ENCODE measurements around the gene LAYN. TPM values are rescaled to one million over a fixed set of nuclear protein-coding genes. Genes with fewer than 3 reads are reported as not detected.

The LAYN gene
- total and polyA plus RNA-seq, 2 donors from 2014 or later, result 4.8 to 7.6 TPM

DNA sequence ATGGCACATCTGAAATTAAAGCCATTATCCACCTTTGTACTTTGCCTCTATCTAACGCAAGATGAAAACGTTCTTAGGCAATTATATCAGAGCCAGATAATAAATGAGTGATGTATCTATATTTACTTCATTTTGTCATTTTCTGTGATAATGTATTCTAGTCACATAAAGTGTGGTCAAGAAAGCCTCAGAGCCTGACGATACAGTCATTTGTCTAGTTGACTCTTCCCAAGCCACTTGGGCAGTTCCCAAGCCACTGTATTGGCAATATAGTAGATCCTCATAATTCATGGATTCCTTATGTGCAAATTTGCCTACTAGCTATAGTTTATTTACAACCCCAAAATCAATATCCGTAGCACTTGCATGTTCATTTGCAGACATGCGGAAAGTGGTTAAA is 18.1 kb upstream of the LAYN start:
- DNase-seq (no peak), FAIRE-seq (no peak)
- no peaks in the 10 kb centered on the region for H3K4me1 ChIP-seq (ENCODE audit: control insufficient read depth in 2 of 3, insufficient read depth in 2 of 3, low read depth in 1 of 3, low read length in 3 of 3)
- intact Hi-C loops (cut with DNase I), result no loop called here
- H3K4me3 ChIP-seq (ENCODE audit: low read length in 3 of 3), result no peak overlapping the region
- no peaks in the 10 kb centered on the region for H3K9me3 ChIP-seq (ENCODE audit: control insufficient read depth in 2 of 3, insufficient read depth in 1 of 3, low read length in 3 of 3)
- no peak overlapping the region for H3K9ac ChIP-seq (ENCODE audit: low read length in 3 of 3)
- no peaks in the 10 kb centered on the region for H3K27me3 ChIP-seq (ENCODE audit: control insufficient read depth, insufficient read depth, low read length)
- H3K27ac ChIP-seq (ENCODE audit: low read depth in 2 of 2, low read length in 2 of 2), result no peak overlapping the region
- TF ChIP-seq, protein P1, sequence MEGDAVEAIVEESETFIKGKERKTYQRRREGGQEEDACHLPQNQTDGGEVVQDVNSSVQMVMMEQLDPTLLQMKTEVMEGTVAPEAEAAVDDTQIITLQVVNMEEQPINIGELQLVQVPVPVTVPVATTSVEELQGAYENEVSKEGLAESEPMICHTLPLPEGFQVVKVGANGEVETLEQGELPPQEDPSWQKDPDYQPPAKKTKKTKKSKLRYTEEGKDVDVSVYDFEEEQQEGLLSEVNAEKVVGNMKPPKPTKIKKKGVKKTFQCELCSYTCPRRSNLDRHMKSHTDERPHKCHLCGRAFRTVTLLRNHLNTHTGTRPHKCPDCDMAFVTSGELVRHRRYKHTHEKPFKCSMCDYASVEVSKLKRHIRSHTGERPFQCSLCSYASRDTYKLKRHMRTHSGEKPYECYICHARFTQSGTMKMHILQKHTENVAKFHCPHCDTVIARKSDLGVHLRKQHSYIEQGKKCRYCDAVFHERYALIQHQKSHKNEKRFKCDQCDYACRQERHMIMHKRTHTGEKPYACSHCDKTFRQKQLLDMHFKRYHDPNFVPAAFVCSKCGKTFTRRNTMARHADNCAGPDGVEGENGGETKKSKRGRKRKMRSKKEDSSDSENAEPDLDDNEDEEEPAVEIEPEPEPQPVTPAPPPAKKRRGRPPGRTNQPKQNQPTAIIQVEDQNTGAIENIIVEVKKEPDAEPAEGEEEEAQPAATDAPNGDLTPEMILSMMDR (IDR thresholded peaks at IDR 0.05; ENCODE audit: borderline replicate concordance, extremely low read depth, insufficient read depth), result no peak
- H3K36me3 ChIP-seq (ENCODE audit: control insufficient read depth in 2 of 3, insufficient read depth in 3 of 3, low read length in 3 of 3), result no peaks in the 10 kb centered on the region

DNA sequence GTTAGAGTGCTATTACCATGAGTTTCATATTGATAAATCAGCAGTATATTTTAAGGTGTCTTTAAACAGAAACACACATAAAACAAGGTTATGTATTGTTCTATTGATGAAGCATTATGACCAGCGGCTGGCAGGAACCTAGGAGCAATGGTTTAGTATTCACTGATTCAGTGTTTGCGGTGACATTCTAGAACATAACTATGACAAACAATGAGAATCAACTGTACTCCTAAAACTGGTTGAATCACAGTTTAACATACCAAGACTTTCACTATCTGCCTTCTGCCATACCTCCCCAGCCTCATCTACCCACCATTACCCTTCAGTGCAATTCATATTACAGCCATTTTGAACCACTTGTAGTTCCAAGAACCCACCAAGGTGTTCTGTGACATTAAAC is 17.2 kb upstream of the LAYN start:
- no peak for DNase-seq
- H3K27me3 ChIP-seq (ENCODE audit: control insufficient read depth, insufficient read depth, low read length), result no peaks in the 10 kb centered on the region
- intact Hi-C loops (cut with DNase I), result no loop called here
- no peak overlapping the region for H3K27ac ChIP-seq (ENCODE audit: low read depth in 2 of 2, low read length in 2 of 2)
- no peaks in the 10 kb centered on the region for H3K4me1 ChIP-seq (ENCODE audit: control insufficient read depth in 2 of 3, insufficient read depth in 2 of 3, low read depth in 1 of 3, low read length in 3 of 3)
- no peak for FAIRE-seq
- H3K9me3 ChIP-seq (ENCODE audit: control insufficient read depth in 2 of 3, insufficient read depth in 1 of 3, low read length in 3 of 3), result no peaks in the 10 kb centered on the region
- TF ChIP-seq, protein P1 (IDR thresholded peaks at IDR 0.05; ENCODE audit: borderline replicate concordance, extremely low read depth, insufficient read depth), result no peak
- H3K4me3 ChIP-seq (ENCODE audit: low read length in 3 of 3), result no peak overlapping the region
- no peaks in the 10 kb centered on the region for H3K36me3 ChIP-seq (ENCODE audit: control insufficient read depth in 2 of 3, insufficient read depth in 3 of 3, low read length in 3 of 3)
- no peak overlapping the region for H3K9ac ChIP-seq (ENCODE audit: low read length in 3 of 3)

DNA sequence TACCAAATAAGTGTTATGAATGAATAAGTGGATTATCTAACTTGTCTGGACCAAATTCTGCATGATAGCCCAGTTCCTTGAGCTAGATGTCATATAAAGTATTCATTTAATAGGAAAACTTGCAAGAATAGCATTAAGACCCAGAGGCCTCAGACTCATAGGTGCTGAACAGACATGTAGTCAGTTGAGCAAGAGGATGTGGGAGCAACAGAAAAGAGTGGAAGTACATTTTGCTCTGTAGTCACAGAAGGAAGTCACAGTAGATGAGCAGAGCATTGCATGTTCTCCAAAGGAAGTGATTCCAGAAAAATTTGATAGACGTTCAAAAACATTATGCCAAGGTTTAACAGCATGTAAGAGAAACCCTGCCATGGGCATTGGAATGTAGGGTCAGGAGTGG is 16.5 kb upstream of the LAYN start:
- FAIRE-seq, result no peak
- TF ChIP-seq, protein P1 (IDR thresholded peaks at IDR 0.05; ENCODE audit: borderline replicate concordance, extremely low read depth, insufficient read depth), result no peak
- H3K9ac ChIP-seq (ENCODE audit: low read length in 3 of 3), result no peak overlapping the region

DNA sequence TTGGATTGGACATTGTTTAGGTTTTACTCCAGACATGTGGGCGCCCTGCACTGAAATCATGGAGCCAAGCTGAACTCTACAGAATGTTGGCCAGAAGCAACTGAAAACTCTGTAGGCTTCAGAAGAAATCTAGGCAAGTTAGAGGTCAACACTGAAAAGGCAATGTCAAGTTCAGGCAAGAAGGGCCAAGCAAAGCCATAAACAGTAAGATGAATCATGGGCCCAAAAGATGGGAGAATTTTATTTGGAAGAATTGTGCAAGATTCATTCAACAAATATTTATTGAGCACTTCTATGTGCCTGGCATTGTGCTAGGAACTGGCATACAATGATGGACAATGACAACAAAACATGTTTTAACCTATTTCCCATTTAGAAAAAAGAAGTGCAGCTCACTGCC is 15.1 kb upstream of the LAYN start:
- Histone ChIP-seq H3K9ac (ENCODE audit: low read length in 3 of 3) (no peak overlapping the region), H3K4me3 (ENCODE audit: low read length in 3 of 3) (no peak overlapping the region), H3K9me3 (ENCODE audit: control insufficient read depth in 2 of 3, insufficient read depth in 1 of 3, low read length in 3 of 3) (no peaks in the 10 kb centered on the region), H3K36me3 (ENCODE audit: control insufficient read depth in 2 of 3, insufficient read depth in 3 of 3, low read length in 3 of 3) (no peaks in the 10 kb centered on the region), H3K4me1 (ENCODE audit: control insufficient read depth in 2 of 3, insufficient read depth in 2 of 3, low read depth in 1 of 3, low read length in 3 of 3) (no peaks in the 10 kb centered on the region), H3K27ac (ENCODE audit: low read depth in 2 of 2, low read length in 2 of 2) (no peak overlapping the region), H3K27me3 (ENCODE audit: control insufficient read depth, insufficient read depth, low read length) (no peaks in the 10 kb centered on the region)
- no peak for FAIRE-seq
- no peak for DNase-seq
- intact Hi-C loops (cut with DNase I), result no loop called here
- TF ChIP-seq, protein P1 (IDR thresholded peaks at IDR 0.05; ENCODE audit: borderline replicate concordance, extremely low read depth, insufficient read depth), result no peak

More for the DNA sequence above, 16.5 kb upstream of the LAYN start:
- intact Hi-C loops (cut with DNase I), result no loop called here
- Histone ChIP-seq H3K27me3 (ENCODE audit: control insufficient read depth, insufficient read depth, low read length) (no peaks in the 10 kb centered on the region), H3K4me3 (ENCODE audit: low read length in 3 of 3) (no peak overlapping the region), H3K36me3 (ENCODE audit: control insufficient read depth in 2 of 3, insufficient read depth in 3 of 3, low read length in 3 of 3) (no peaks in the 10 kb centered on the region), H3K27ac (ENCODE audit: low read depth in 2 of 2, low read length in 2 of 2) (no peak overlapping the region), H3K4me1 (ENCODE audit: control insufficient read depth in 2 of 3, insufficient read depth in 2 of 3, low read depth in 1 of 3, low read length in 3 of 3) (no peaks in the 10 kb centered on the region), H3K9me3 (ENCODE audit: control insufficient read depth in 2 of 3, insufficient read depth in 1 of 3, low read length in 3 of 3) (no peaks in the 10 kb centered on the region)
- DNase-seq, result no peak
